ENCODE results near the gene KLF3. TPM values are rescaled to one million over a fixed set of nuclear protein-coding genes. Genes with fewer than 3 reads are reported as not detected.

Gene KLF3
- total and polyA plus RNA-seq, 2 experiments from 2014 or later: 13.8 to 14.7 TPM

GRCh38 chr4:38723726-38724474, 59.9 kb downstream of the KLF3 start:
- Histone ChIP-seq H4K20me1 (ENCODE audit: insufficient read depth) (no peaks in the 10 kb centered on the region), H3K9me3 (ENCODE audit: low read depth) (no peaks in the 10 kb centered on the region), H3K9ac (no peak overlapping the region), H3K36me3 (ENCODE audit: low read depth) (no peaks in the 10 kb centered on the region), H2AFZ (no peak overlapping the region), H3K27me3 (replicated peaks; ENCODE audit: insufficient read depth) (no peaks in the 10 kb centered on the region), H3K4me2 (ENCODE audit: unreplicated experiment) (peak overlapping the region; percentile 12), H3K79me2 (ENCODE audit: insufficient read depth) (no peaks in the 10 kb centered on the region), H3F3A (ENCODE audit: insufficient read depth) (no peaks in the 10 kb centered on the region), H3K4me3 (no peak overlapping the region), H3K4me1 (ENCODE audit: insufficient read depth) (peaks cover 10% of the 10 kb centered on the region), H3K9me2 (ENCODE audit: insufficient read depth) (no peaks in the 10 kb centered on the region), H3K27ac (no peak overlapping the region)
- WGBS, 2 experiments (ENCODE audit: low coverage in 1 of 2, low lambda C conversion rate in 2 of 2, missing lambda C conversion rate in 2 of 2): 86% methylated on average over 7 of the region's 7 CpGs
- TF ChIP-seq EZH2phosphoT487 (IDR thresholded peaks at IDR 0.05; ENCODE audit: insufficient read depth, low read depth): no peak
- no peak for TF ChIP-seq EZH2 (IDR thresholded peaks at IDR 0.05; ENCODE audit: insufficient read depth, poor library complexity, severe bottlenecking)
- DNase-seq: peak; percentile 13
- in situ Hi-C loops (cut with MboI): loop anchor here (10.0 kb wide), 1 partner anchor 649 kb away; no protein-coding TSS in a partner anchor

DNA sequence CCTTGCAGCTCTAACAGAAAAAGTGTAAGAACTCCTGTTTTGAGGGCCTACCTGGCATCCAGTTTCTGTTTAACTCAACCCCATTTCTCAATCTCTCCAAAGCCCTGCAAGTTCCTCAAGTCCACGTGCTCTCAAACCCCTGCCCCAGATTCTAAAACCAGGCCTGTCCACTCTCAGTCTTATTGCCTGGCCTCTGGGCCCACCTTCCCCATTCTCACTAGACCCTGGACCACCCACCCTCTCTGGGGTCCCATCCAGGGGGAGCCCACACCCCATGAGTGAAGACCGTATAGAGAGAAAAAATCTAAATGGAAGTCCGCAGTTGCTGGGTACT, 60.4 kb downstream of the KLF3 start:
- no peak for DNase-seq
- no peaks in the 10 kb centered on the region for H4K20me1 ChIP-seq (ENCODE audit: insufficient read depth)
- H3F3A ChIP-seq (ENCODE audit: insufficient read depth): no peaks in the 10 kb centered on the region
- WGBS, 2 experiments (ENCODE audit: low coverage in 1 of 2, low lambda C conversion rate in 2 of 2, missing lambda C conversion rate in 2 of 2): 98 to 100% methylated on average over 3 of the region's 3 CpGs
- no peak overlapping the region for H2AFZ ChIP-seq
- H3K79me2 ChIP-seq (ENCODE audit: insufficient read depth): no peaks in the 10 kb centered on the region
- TF ChIP-seq EZH2phosphoT487 (IDR thresholded peaks at IDR 0.05; ENCODE audit: insufficient read depth, low read depth) (no peak), EZH2 (IDR thresholded peaks at IDR 0.05; ENCODE audit: insufficient read depth, poor library complexity, severe bottlenecking) (no peak)
- in situ Hi-C loops (cut with MboI): loop anchor here (10.0 kb wide), 1 partner anchor 650 kb away; no protein-coding TSS in a partner anchor
- no peak overlapping the region for H3K4me3 ChIP-seq
- H3K27me3 ChIP-seq (replicated peaks; ENCODE audit: insufficient read depth): no peaks in the 10 kb centered on the region
- H3K9ac ChIP-seq: no peak overlapping the region
- H3K4me1 ChIP-seq (ENCODE audit: insufficient read depth): peaks cover 10% of the 10 kb centered on the region
- H3K4me2 ChIP-seq (ENCODE audit: unreplicated experiment): peak overlapping the region; percentile 12
- H3K36me3 ChIP-seq (ENCODE audit: low read depth): no peaks in the 10 kb centered on the region
- H3K9me2 ChIP-seq (ENCODE audit: insufficient read depth): no peaks in the 10 kb centered on the region
- no peak overlapping the region for H3K27ac ChIP-seq
- H3K9me3 ChIP-seq (ENCODE audit: low read depth): no peaks in the 10 kb centered on the region

- no peaks in the 10 kb centered on the region for H3K27me3 ChIP-seq (replicated peaks; ENCODE audit: insufficient read depth)
- no peaks in the 10 kb centered on the region for H3K9me3 ChIP-seq (ENCODE audit: low read depth)
- DNase-seq: no peak
- H3F3A ChIP-seq (ENCODE audit: insufficient read depth): peaks cover 6% of the 10 kb centered on the region; the same call in 1 of the 2 replicates
- H3K9ac ChIP-seq: no peak overlapping the region
- no peaks in the 10 kb centered on the region for H3K79me2 ChIP-seq (ENCODE audit: insufficient read depth)
- no peaks in the 10 kb centered on the region for H4K20me1 ChIP-seq (ENCODE audit: insufficient read depth)
- in situ Hi-C loops (cut with MboI): loop anchor here (10.0 kb wide), 1 partner anchor 654 kb away; no protein-coding TSS in a partner anchor
- no peak overlapping the region for H3K27ac ChIP-seq
- H3K4me3 ChIP-seq: no peak overlapping the region
- WGBS, 2 experiments (ENCODE audit: low coverage in 1 of 2, low lambda C conversion rate in 2 of 2, missing lambda C conversion rate in 2 of 2): 95 to 100% methylated on average over 4 of the region's 4 CpGs
- no peak for TF ChIP-seq EZH2 (IDR thresholded peaks at IDR 0.05; ENCODE audit: insufficient read depth, poor library complexity, severe bottlenecking)
- no peak for TF ChIP-seq EZH2phosphoT487 (IDR thresholded peaks at IDR 0.05; ENCODE audit: insufficient read depth, low read depth)
- peaks cover 17% of the 10 kb centered on the region for H3K4me1 ChIP-seq (ENCODE audit: insufficient read depth)
- no peaks in the 10 kb centered on the region for H3K36me3 ChIP-seq (ENCODE audit: low read depth)
- H3K9me2 ChIP-seq (ENCODE audit: insufficient read depth): no peaks in the 10 kb centered on the region
- no peak overlapping the region for H3K4me2 ChIP-seq (ENCODE audit: unreplicated experiment)
- H2AFZ ChIP-seq: no peak overlapping the region
These were observed 64.7 kb downstream of the KLF3 start for GRCh38 chr4:38728631-38729141.

DNA sequence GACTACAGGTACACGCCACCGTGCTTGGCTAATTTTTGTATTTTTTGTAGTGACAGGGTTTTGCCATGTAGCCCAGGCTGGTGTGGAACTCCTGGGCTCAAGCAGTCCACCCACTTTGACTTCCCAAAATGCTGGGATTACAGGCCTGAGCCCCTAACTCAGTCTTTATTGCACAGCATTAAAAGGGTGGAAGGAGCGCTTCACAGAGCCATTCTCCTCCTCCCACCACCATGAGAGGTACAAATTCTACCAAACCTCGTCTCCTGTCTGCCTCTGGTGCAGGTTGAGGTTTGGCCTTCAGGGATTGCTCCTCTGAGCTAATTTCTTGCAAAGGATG, 66.5 kb downstream of the KLF3 start:
- H3K4me2 ChIP-seq (ENCODE audit: unreplicated experiment): peak overlapping the region; percentile 19
- no peaks in the 10 kb centered on the region for H3K9me2 ChIP-seq (ENCODE audit: insufficient read depth)
- 93 to 97% methylated on average over 4 of the region's 4 CpGs for WGBS, 2 experiments (ENCODE audit: low coverage in 1 of 2, low lambda C conversion rate in 2 of 2, missing lambda C conversion rate in 2 of 2)
- H3K9me3 ChIP-seq (ENCODE audit: low read depth): no peaks in the 10 kb centered on the region
- H3K4me3 ChIP-seq: no peak overlapping the region
- DNase-seq: no peak
- no peaks in the 10 kb centered on the region for H3K36me3 ChIP-seq (ENCODE audit: low read depth)
- no peaks in the 10 kb centered on the region for H3K27me3 ChIP-seq (replicated peaks; ENCODE audit: insufficient read depth)
- H2AFZ ChIP-seq: 0 out of 2 replicates have a peak overlapping the region, but pooled peaks have one; percentile 13
- H3F3A ChIP-seq (ENCODE audit: insufficient read depth): peaks cover 10% of the 10 kb centered on the region; the same call in 1 of the 2 replicates
- no peaks in the 10 kb centered on the region for H4K20me1 ChIP-seq (ENCODE audit: insufficient read depth)
- H3K27ac ChIP-seq: peak overlapping the region; percentile 73
- no peak for TF ChIP-seq EZH2 (IDR thresholded peaks at IDR 0.05; ENCODE audit: insufficient read depth, poor library complexity, severe bottlenecking)
- TF ChIP-seq EZH2phosphoT487 (IDR thresholded peaks at IDR 0.05; ENCODE audit: insufficient read depth, low read depth): no peak
- H3K9ac ChIP-seq: peak overlapping the region; percentile 62
- in situ Hi-C loops (cut with MboI): loop anchor here (10.0 kb wide), 1 partner anchor 546 kb away; no protein-coding TSS in a partner anchor
- peaks cover 8% of the 10 kb centered on the region for H3K4me1 ChIP-seq (ENCODE audit: insufficient read depth)
- no peaks in the 10 kb centered on the region for H3K79me2 ChIP-seq (ENCODE audit: insufficient read depth)
